GM19438 (cell line): ENCODE data around the gene PPIP5K2.
A peak's percentile ranks its signal among the peaks of the same experiment; 100 is the strongest.
"Not testable (repeated sequence)": the region's sequence is repeated elsewhere in the genome, so short reads cannot be mapped to it uniquely, and the experiment has no call there.

ENCODE experiments used
- ATAC-seq: cut with Tn5 transposase; IDR thresholded peaks from one replicate; pipeline ENCODE4 v1.9.1; 2021; ENCODE audit warnings: low read depth; ENCODE audit not compliant: unreplicated experiment

The PPIP5K2 gene

GRCh38 chr5:103119765-103120606 lies at the start of gene PPIP5K2, which contains the start of gene GIN1:
Gene PPIP5K2 (plus strand): TSS chr5:103120301. CDS start chr5:103129590, 9,289 bp downstream.
Gene GIN1 (minus strand): TSS chr5:103120138. CDS start chr5:103108707, 11,431 bp downstream.
- ATAC-seq, result peak; percentile 87

DNA sequence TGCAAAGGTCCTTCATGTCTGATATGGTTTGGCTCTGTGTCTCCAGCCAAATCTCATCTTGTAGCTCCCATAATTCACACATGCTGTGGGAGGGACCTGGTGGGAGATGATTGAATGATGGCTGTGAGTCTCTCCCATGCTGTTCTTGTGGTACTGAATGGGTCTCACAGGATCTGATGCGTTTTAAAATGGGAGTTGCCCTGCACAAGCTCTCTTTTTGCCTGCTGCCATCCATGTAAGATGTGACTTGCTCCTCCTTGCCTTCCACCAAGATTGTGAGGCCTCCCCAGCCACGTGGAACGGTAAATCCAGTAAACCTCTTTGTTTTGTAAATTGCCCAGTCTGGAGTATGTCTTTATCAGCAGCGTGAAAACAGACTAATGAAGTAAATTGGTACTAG lies 46.6 kb upstream of the PPIP5K2 start:
- not testable (repeated sequence) for ATAC-seq

DNA sequence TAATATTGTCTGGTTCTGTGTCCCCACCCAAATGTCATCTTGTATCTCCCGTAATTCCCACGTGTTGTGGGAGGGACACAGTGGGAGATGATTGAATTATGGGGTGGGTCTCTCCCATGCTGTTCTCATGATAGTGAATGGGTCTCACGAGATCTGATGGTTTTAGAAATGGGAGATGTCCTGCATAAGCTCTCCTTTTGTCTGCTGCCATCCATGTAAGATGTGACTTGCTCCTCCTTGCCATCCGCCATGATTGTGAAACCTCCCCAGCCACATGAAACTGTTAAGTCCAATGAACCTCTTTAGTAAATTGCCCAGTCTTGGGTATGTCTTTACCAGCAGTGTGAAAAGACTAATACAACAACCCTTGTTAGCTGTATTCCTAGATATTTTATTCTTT lies 44.7 kb upstream of the PPIP5K2 start:
- ATAC-seq, result no peak

GRCh38 chr5:103079796-103080195 lies 40.3 kb upstream of the PPIP5K2 start:
- no peak for ATAC-seq

GRCh38 chr5:103086547-103086946 lies 33.6 kb upstream of the PPIP5K2 start:
- no peak for ATAC-seq

- no peak for ATAC-seq
These were observed 30.8 kb upstream of the PPIP5K2 start for GRCh38 chr5:103089272-103089671.

GRCh38 chr5:103090791-103091190 lies 29.3 kb upstream of the PPIP5K2 start:
- ATAC-seq, result no peak

DNA sequence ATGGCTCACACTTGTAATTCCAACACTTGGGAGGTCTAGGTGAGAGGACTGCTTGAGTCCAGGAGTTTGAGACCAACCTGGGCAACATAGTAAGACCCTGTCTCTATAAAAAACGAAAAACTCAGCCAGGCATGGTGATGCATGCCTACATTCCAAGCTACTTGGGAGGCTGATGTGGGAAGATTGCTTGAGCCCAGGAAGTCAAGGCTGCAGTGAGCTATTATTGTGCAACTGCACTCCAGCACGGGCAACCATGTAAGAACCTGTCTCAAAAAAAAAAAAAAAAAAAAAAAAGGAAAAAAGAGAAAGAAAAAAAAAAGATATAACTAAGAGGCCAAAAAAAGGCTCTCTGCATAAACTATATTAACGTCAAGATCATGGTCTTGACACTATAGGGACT lies 27.4 kb upstream of the PPIP5K2 start:
- no peak for ATAC-seq

GRCh38 chr5:103093727-103094126 lies 26.4 kb upstream of the PPIP5K2 start:
- ATAC-seq, result no peak

DNA sequence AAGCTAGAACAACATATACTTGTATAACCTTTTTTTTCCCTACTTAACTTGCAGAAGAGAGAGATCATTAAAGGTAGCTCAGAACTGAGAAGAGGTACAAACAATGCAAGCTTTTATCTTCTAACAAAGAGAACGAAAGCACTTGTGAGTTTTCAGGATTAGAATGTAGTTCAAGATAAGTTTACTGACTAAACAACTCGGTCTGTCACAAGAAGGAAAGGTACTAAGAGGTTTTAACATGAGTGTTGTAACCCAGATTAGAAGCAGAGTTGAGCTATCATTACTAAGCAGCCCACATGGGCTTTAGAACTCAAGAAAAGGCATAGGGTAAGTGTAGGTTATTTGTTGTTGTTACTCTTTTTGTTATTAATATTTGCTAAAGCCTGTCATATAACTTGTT lies 25.4 kb upstream of the PPIP5K2 start:
- no peak for ATAC-seq

- ATAC-seq, result no peak
These were observed 21.1 kb upstream of the PPIP5K2 start for GRCh38 chr5:103098993-103099392.

DNA sequence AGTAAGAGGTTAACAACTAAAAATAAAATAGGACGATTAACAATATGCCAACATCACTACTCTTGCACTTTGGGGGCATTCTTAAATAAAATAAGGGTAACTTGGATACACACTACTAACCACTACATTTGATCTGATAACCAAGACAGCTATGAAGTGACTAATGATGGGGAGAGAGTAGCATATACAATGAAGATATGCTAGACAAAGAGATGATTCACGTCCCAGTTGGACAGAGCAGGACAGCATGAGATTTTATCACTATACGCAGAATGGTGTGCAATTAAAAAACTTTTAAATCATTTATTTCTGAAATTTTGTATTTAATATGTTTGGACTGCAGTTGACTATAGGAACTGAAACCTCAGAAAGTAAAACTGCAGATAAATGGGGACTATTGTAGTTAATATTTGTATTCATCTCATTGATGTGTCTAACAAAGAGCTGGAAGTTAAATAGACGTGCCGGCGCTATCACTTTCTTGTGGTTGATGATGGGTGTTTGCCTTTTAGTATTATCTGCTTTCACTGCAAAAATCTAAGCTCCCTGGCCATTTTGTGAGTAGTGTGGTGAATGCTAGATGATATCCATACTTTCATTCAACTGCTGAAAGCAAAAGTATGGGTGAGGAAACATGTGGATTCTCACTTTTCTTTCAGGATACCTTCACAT lies 18.9 kb upstream of the PPIP5K2 start:
- no peak for ATAC-seq

GRCh38 chr5:103102234-103102633 lies 17.9 kb upstream of the PPIP5K2 start:
- no peak for ATAC-seq

GRCh38 chr5:103108086-103108485 lies 12.0 kb upstream of the PPIP5K2 start:
- ATAC-seq, result no peak

DNA sequence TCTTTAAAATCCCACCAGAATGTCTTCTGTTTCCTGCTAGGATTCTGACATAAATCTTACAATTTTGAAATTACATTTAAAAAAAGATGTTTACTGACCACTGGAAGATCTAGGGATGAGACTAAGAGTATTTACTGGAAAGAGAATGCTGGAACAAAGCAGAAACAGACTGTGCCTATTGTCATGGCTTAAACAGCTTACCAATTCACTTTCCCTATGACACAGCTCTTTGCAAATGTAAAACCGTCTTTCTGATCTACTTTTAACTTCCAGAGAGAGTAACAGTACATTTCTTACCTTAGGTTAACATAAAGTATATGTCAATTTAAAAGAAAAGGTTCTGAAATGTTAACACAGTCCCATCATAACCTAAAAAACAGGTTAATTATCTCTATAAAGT lies 10.8 kb upstream of the PPIP5K2 start:
- no peak for ATAC-seq

- ATAC-seq, result no peak
These were observed 9.7 kb upstream of the PPIP5K2 start for GRCh38 chr5:103110403-103110802.

DNA sequence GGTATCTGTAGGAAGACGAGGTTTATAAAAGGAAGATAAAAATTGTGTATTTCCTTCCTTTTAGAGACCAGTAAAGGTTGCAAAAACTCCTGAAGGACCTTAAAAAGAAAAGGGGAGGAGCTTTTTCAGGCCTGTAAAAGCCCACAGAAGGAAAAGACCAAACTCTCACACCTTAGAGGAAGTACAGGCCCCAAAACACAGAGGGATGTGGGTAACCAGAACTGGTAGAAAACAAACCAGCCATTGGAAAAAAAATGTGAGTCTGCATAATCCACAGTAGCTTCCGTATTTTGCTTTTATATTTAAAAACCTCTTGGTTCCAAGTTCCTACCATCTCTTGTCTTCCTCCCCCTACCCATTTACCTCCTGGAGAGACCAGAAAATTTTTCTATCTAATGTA lies 8.6 kb upstream of the PPIP5K2 start:
- no peak for ATAC-seq

GRCh38 chr5:103112910-103113309 lies 7.2 kb upstream of the PPIP5K2 start:
- ATAC-seq, result no peak

DNA sequence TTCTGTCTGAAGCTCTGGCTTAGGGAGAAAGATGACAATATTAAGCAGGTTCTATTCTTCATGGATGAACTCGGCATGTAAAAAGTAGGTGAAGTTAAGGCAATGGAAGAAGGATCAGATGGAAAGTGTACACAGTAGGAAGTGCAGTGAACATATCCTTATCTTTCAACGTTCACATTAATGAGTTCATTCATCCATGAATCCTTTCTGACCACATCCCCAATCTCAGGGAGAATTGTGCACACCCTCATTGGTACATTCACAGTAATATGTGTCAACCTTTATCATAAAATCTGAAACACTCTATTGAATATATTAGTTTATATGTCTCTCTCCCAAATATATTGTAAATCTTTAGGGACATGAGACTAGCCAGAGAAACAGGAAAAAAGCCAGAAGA lies 5.7 kb upstream of the PPIP5K2 start:
- no peak for ATAC-seq

GRCh38 chr5:103117471-103117991 lies 2.6 kb upstream of the PPIP5K2 start:
- no peak for ATAC-seq

DNA sequence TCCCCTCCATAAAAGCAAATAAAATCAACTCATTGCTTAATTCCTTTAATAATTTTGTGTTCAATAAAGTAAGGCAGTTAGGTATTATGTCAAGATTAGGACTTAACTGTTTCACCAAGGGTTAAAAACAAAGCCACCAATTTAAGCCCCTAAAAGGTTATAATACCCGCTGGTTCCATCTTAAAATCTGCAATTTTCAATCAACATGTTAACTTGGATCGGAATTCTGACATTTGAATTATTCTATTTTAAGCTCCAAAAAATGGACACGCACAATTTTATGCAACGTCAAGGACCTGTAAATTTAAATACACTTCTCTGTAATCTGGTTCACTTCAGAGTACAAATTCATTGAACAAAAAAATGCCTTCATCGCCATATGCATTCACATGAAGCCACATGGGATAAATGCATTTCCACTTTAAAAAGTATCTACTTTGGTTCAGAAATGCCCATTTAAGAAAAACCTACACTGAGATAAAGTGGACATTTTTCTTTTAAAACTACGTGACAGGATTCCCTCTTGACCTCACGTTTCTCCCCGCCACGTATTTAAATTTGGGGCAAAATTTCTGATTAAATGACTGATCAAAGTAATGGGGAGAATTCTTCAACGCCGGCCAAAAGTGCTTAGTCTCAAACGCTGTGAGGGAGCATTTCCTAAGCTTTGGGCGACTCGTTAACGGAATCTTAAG lies 884 bp upstream of the PPIP5K2 start:
- ATAC-seq, result no peak
